ENCODE results near the gene HEXIM2. TPM values are rescaled to one million over a fixed set of nuclear protein-coding genes. Genes with fewer than 3 reads are reported as not detected.

The HEXIM2 gene
- total and polyA plus RNA-seq, 2 of the 13 experiments (the other 11 are each of a cell fraction or from before 2014, with no cell fraction given), result 27.1 to 32.4 TPM

DNA sequence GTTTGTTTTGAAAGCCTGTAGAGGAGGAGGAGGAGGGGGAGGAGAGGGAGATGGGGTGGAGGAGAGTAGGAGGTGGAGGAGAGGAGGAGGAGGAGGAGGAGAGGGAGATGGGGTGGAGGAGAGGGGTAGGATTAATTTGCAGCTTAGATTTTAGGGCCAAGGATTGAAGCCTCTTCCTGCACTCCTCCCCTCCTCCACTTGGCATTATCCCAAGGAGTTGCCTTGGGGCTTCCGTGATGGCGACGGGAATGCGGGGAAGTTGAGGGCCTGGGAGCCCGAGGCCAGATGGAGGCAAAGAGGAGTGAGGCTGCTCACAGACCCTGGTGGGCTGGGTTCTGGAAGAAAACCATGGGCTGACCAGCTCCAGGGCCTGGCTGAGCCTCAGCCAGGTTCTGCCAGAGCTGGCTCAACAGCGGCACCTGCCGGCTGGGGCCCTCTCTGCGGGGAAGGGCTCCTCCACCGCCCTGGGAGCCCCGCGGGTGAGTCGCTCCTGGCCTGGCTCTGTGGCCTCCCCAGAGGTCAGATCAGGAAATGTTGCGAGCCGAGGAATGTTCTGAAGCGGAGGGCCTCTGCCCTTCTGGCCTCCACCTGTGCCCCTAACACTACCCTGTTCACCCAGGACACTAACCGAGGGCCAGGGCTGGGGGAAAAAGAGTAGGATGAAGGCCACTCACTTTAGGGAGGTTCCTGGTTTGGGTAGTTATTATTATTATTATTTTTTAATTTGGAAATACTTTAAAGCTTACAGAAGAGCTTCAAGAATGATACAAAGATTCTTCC, 36.1 kb downstream of the HEXIM2 start (continued):
- TF ChIP-seq SIX1 (CRISPR knock-in tag; IDR thresholded peaks at IDR 0.05; ENCODE audit: borderline replicate concordance) (peak; percentile 16; the same call in 1 of the 2 replicates), SMAD3 (CRISPR knock-in tag; IDR thresholded peaks at IDR 0.05) (peak; percentile 52; the same call in 1 of the 2 replicates), FOXA1 (IDR thresholded peaks at IDR 0.05) (no peak), FOXA1 (CRISPR knock-in tag; IDR thresholded peaks at IDR 0.05) (0 out of 2 replicates have a peak, but pooled peaks have one; percentile 28), TBL1XR1 (IDR thresholded peaks at IDR 0.05; ENCODE audit: borderline replicate concordance, low read length, partially characterized antibody) (peak; percentile 79), ZNF660 (CRISPR knock-in tag; IDR thresholded peaks at IDR 0.05; ENCODE audit: borderline replicate concordance, low read depth) (peak; percentile 73; the same call in 1 of the 2 replicates), YEATS2 (CRISPR knock-in tag; IDR thresholded peaks at IDR 0.05; ENCODE audit: borderline replicate concordance) (peak; percentile 77; the same call in 1 of the 2 replicates), TOE1 (CRISPR knock-in tag; IDR thresholded peaks at IDR 0.05) (0 out of 2 replicates have a peak, but pooled peaks have one; percentile 60), PHF21A (CRISPR knock-in tag; IDR thresholded peaks at IDR 0.05) (peak; percentile 86), ZNF143 (CRISPR knock-in tag; IDR thresholded peaks at IDR 0.05) (peak; percentile 66), ZNF256 (CRISPR knock-in tag; conservative IDR thresholded peaks at IDR 0.05) (no peak), ZNF746 (CRISPR knock-in tag; IDR thresholded peaks at IDR 0.05) (peak; percentile 53; the same call in 1 of the 2 replicates), ZFP1 (CRISPR knock-in tag; IDR thresholded peaks at IDR 0.05) (peak; percentile 57; the same call in 1 of the 2 replicates), NONO (IDR thresholded peaks at IDR 0.05) (no peak), NONO (CRISPR knock-in tag; conservative IDR thresholded peaks at IDR 0.05) (peak; percentile 86), PHF20 (CRISPR knock-in tag; IDR thresholded peaks at IDR 0.05) (no peak), ZNF761 (CRISPR knock-in tag; conservative IDR thresholded peaks at IDR 0.05) (peak; percentile 96), ZNF598 (CRISPR knock-in tag; IDR thresholded peaks at IDR 0.05; ENCODE audit: borderline replicate concordance) (peak; percentile 71), GPN1 (CRISPR knock-in tag; IDR thresholded peaks at IDR 0.05; ENCODE audit: borderline replicate concordance) (no peak), HMG20A (CRISPR knock-in tag; IDR thresholded peaks at IDR 0.05; ENCODE audit: borderline replicate concordance) (peak; percentile 59; the same call in 1 of the 2 replicates), ZNF333 (CRISPR knock-in tag; IDR thresholded peaks at IDR 0.05; ENCODE audit: borderline replicate concordance) (peak; percentile 93)
- TF ChIP-seq, protein P1, sequence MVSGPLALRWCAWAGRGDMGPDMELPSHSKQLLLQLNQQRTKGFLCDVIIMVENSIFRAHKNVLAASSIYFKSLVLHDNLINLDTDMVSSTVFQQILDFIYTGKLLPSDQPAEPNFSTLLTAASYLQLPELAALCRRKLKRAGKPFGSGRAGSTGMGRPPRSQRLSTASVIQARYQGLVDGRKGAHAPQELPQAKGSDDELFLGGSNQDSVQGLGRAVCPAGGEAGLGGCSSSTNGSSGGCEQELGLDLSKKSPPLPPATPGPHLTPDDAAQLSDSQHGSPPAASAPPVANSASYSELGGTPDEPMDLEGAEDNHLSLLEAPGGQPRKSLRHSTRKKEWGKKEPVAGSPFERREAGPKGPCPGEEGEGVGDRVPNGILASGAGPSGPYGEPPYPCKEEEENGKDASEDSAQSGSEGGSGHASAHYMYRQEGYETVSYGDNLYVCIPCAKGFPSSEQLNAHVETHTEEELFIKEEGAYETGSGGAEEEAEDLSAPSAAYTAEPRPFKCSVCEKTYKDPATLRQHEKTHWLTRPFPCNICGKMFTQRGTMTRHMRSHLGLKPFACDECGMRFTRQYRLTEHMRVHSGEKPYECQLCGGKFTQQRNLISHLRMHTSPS (CRISPR knock-in tag; IDR thresholded peaks at IDR 0.05; ENCODE audit: low read depth), result no peak
- TF ChIP-seq, protein P2, sequence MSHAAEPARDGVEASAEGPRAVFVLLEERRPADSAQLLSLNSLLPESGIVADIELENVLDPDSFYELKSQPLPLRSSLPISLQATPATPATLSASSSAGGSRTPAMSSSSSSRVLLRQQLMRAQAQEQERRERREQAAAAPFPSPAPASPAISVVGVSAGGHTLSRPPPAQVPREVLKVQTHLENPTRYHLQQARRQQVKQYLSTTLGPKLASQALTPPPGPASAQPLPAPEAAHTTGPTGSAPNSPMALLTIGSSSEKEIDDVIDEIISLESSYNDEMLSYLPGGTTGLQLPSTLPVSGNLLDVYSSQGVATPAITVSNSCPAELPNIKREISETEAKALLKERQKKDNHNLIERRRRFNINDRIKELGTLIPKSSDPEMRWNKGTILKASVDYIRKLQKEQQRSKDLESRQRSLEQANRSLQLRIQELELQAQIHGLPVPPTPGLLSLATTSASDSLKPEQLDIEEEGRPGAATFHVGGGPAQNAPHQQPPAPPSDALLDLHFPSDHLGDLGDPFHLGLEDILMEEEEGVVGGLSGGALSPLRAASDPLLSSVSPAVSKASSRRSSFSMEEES (CRISPR knock-in tag; IDR thresholded peaks at IDR 0.05), result peak; percentile 58
- TF ChIP-seq, protein P3, sequence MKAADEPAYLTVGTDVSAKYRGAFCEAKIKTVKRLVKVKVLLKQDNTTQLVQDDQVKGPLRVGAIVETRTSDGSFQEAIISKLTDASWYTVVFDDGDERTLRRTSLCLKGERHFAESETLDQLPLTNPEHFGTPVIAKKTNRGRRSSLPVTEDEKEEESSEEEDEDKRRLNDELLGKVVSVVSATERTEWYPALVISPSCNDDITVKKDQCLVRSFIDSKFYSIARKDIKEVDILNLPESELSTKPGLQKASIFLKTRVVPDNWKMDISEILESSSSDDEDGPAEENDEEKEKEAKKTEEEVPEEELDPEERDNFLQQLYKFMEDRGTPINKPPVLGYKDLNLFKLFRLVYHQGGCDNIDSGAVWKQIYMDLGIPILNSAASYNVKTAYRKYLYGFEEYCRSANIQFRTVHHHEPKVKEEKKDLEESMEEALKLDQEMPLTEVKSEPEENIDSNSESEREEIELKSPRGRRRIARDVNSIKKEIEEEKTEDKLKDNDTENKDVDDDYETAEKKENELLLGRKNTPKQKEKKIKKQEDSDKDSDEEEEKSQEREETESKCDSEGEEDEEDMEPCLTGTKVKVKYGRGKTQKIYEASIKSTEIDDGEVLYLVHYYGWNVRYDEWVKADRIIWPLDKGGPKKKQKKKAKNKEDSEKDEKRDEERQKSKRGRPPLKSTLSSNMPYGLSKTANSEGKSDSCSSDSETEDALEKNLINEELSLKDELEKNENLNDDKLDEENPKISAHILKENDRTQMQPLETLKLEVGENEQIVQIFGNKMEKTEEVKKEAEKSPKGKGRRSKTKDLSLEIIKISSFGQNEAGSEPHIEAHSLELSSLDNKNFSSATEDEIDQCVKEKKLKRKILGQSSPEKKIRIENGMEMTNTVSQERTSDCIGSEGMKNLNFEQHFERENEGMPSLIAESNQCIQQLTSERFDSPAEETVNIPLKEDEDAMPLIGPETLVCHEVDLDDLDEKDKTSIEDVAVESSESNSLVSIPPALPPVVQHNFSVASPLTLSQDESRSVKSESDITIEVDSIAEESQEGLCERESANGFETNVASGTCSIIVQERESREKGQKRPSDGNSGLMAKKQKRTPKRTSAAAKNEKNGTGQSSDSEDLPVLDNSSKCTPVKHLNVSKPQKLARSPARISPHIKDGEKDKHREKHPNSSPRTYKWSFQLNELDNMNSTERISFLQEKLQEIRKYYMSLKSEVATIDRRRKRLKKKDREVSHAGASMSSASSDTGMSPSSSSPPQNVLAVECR (CRISPR knock-in tag; IDR thresholded peaks at IDR 0.05; ENCODE audit: borderline replicate concordance), result peak; percentile 74; the same call in 1 of the 2 replicates
